Nephron progenitor cell (in vitro differentiated cells): Measurements from ENCODE around the gene EXOC4.

Experiments used
- DNase-seq: peaks from one replicate; pipeline ENCODE4 v3.0.0; 2021
- H3K27ac Mint-ChIP-seq: 2 replicates; pipeline ENCODE4 v1.8.0; 2021; ENCODE audit warnings: mild to moderate bottlenecking, moderate library complexity, mixed read lengths
- H3K27me3 Mint-ChIP-seq: 2 replicates; pipeline ENCODE4 v1.8.0; 2021; ENCODE audit warnings: mild to moderate bottlenecking, low read depth, mixed read lengths; ENCODE audit not compliant: poor library complexity
- H3K36me3 Mint-ChIP-seq: 2 replicates; pipeline ENCODE4 v1.8.0; 2021; ENCODE audit warnings: low read depth, mixed read lengths
- H3K4me1 Mint-ChIP-seq: 2 replicates; pipeline ENCODE4 v1.8.0; 2021; ENCODE audit warnings: mixed read lengths
- H3K4me3 Mint-ChIP-seq: 2 replicates; pipeline ENCODE4 v1.8.0; 2021; ENCODE audit warnings: mild to moderate bottlenecking, moderate library complexity, mixed read lengths
- H3K9me3 Mint-ChIP-seq: 2 replicates; pipeline ENCODE4 v1.8.0; 2021; ENCODE audit warnings: mild to moderate bottlenecking, moderate library complexity, mixed read lengths
- TF ChIP-seq, protein P1 (sequence below): fragments of 200-600 bp; sonication (generic); IDR thresholded peaks from 2 replicates; pipeline ENCODE4 v1.5.0; 2021; ENCODE audit warnings: antibody characterized with exemption

The EXOC4 gene

DNA sequence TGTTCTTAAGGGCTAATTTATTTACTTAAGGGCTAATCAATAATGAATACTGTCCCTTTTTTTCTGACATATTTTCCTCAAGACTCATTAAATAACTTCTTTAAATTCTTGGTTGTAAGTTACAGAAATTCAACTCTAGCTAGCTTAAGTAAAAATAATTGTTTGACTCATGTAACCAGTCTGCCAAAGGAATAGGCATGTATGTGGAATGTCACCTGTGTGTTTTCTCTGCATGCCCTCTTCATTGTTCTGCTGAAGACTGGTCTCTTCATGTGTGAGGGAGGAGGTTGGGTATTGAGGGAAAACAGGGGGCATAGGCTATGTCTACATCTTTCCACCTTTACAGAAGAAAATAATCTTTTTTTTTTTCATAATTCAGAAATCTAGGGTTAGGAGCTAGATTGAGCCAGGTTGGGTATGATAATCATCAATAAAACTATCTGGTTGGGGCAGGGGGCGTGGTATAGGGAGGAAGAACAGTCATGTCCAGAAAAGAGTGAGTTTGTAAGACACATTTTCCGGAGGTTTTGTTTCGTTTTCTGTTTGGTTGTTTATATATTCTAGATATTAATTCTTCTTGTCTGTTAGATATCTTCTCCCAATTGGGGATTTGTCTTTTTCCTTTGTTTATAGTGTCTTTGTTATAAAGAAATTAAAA lies 37.9 kb downstream of the EXOC4 start:
- TF ChIP-seq, protein P1, sequence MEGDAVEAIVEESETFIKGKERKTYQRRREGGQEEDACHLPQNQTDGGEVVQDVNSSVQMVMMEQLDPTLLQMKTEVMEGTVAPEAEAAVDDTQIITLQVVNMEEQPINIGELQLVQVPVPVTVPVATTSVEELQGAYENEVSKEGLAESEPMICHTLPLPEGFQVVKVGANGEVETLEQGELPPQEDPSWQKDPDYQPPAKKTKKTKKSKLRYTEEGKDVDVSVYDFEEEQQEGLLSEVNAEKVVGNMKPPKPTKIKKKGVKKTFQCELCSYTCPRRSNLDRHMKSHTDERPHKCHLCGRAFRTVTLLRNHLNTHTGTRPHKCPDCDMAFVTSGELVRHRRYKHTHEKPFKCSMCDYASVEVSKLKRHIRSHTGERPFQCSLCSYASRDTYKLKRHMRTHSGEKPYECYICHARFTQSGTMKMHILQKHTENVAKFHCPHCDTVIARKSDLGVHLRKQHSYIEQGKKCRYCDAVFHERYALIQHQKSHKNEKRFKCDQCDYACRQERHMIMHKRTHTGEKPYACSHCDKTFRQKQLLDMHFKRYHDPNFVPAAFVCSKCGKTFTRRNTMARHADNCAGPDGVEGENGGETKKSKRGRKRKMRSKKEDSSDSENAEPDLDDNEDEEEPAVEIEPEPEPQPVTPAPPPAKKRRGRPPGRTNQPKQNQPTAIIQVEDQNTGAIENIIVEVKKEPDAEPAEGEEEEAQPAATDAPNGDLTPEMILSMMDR = no peak
- Mint-ChIP-seq H3K36me3 (peaks cover 61% of the 10 kb centered on the region), H3K9me3 (no peaks in the 10 kb centered on the region), H3K4me3 (no peak overlapping the region), H3K4me1 (peaks cover 4% of the 10 kb centered on the region), H3K27me3 (no peaks in the 10 kb centered on the region), H3K27ac (no peak overlapping the region)
- DNase-seq = no peak

DNA sequence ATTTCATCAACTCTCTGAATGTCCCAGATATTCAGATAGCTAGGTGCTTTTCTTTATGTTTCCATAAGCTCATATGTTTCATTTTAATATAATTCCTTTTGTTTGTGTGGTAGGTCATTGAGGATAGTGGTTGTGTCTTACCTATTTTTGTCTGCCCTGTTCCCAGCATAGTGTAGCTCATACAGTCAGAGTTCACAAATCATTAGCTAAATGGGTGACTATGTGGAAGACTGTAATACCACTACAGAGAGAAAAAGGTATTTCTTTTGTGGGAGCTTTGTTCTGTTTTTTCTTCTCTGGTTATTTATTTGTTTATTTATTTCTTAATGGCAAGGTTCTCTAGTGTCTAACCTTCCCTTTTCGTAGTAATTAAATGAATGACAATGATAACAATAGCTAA lies 39.8 kb downstream of the EXOC4 start:
- peaks cover 49% of the 10 kb centered on the region for H3K36me3 Mint-ChIP-seq
- TF ChIP-seq, protein P1 = no peak
- no peaks in the 10 kb centered on the region for H3K9me3 Mint-ChIP-seq
- H3K27me3 Mint-ChIP-seq = no peaks in the 10 kb centered on the region
- H3K4me3 Mint-ChIP-seq = no peak overlapping the region
- H3K27ac Mint-ChIP-seq = no peak overlapping the region
- no peak for DNase-seq
- peaks cover under 1% of the 10 kb centered on the region for H3K4me1 Mint-ChIP-seq

DNA sequence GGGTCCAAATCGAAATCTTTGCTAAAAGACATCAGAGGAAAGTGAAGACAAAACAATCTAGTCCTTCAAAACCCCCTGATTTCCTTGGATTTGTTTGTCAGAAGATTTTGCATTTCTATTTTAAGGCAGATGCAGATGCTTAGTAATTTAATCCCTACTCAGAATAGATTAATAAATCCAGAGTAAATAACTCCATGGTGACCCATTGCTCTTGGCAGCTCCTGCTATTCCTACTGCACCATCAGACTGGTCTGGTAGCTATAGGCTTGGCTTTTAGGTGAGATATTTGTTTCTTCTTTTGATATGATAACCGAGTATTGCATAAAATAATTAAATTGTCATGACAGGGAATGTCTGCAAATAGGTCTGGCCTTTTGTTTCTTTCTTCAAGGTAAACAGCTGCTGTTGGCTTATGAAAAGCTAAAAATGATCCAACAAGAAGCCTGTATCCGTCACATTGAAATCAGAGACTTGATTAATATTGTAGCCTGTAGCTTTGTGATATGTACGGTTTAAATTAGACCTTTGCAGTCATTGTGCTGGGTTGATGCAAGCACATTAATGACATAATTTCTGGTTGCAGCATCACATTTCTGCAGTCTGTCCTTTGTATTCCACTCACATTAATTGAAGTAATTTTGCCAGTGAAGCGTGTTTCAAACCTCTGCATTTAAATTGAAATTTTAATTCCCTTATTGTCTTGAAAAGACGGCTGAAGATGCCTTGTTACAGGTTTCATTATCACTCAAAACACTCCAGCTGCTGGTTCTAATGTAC lies 40.7 kb downstream of the EXOC4 start:
- Mint-ChIP-seq H3K27me3 (no peaks in the 10 kb centered on the region), H3K9me3 (no peaks in the 10 kb centered on the region), H3K36me3 (peaks cover 43% of the 10 kb centered on the region)

DNA sequence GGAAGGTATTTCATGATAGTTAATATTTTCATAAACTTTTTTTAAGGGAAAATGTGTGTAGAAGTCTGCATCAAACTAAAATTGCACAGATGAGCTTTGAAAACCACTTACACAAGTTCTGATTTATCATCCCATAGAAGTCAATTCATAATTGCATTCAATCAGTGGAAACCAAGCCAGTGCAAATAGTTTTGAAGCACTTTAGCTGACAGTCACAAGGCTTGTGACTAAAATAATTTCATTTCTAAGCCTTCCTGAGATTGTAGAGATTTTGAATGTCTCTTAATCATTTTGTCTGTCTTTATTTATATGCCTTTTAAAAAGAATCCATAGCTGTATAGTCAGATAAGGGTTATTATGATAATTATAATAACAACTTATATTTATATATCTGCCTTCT lies 41.4 kb downstream of the EXOC4 start:
- H3K27me3 Mint-ChIP-seq = no peaks in the 10 kb centered on the region
- H3K27ac Mint-ChIP-seq = no peak overlapping the region

More for the DNA sequence above, 40.7 kb downstream of the EXOC4 start:
- H3K4me3 Mint-ChIP-seq = no peak overlapping the region
- TF ChIP-seq, protein P1 = no peak
- H3K4me1 Mint-ChIP-seq = peaks cover 7% of the 10 kb centered on the region
- H3K27ac Mint-ChIP-seq = no peak overlapping the region
- no peak for DNase-seq

DNA sequence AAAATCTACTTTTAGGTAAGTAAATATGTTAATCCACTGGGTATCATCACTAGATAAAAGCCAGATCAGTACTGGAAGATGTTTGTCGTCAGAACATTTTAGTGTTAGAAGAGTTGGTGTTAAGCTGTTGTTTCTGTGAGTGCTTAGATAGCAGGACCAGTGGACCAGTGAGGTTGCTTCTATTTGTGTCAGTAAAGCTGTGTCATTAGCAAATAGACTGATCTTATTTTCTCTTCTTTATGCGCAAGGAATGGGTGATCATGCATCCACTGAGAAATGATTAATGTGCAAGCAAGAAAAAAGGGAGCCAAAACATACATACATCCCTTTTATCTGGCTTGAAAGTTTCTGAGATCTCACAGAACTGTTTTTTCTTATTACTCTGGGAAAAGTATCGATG lies 42.6 kb downstream of the EXOC4 start:
- Mint-ChIP-seq H3K27ac (no peak overlapping the region), H3K4me1 (peaks cover 7% of the 10 kb centered on the region), H3K36me3 (peaks cover 25% of the 10 kb centered on the region), H3K27me3 (no peaks in the 10 kb centered on the region), H3K9me3 (no peaks in the 10 kb centered on the region), H3K4me3 (no peak overlapping the region)
- DNase-seq = no peak
- TF ChIP-seq, protein P1 = no peak

More for the DNA sequence above, 41.4 kb downstream of the EXOC4 start:
- H3K4me1 Mint-ChIP-seq = peaks cover 7% of the 10 kb centered on the region
- no peaks in the 10 kb centered on the region for H3K9me3 Mint-ChIP-seq
- no peak for DNase-seq
- no peak overlapping the region for H3K4me3 Mint-ChIP-seq
- TF ChIP-seq, protein P1 = no peak
- peaks cover 37% of the 10 kb centered on the region for H3K36me3 Mint-ChIP-seq
